HL-60 (cell line): Measurements from ENCODE around the gene ZNF142.

Experiments
- DNase-seq, 2 experiments: peaks; one replicate each; pipeline ENCODE4 v3.0.0-alpha.2; 2010 to 2020; ENCODE audit warnings: low read depth in 1 of 2, low spot score in 1 of 2
- H3K27ac ChIP-seq: fragments of 250-450 bp; sonication (Bioruptor Pico); replicated peaks from 2 replicates; pipeline ENCODE4 v1.5.1; 2020; ENCODE audit warnings: mild to moderate bottlenecking, moderate library complexity
- H3K27me3 ChIP-seq: fragments of 250-450 bp; sonication (Bioruptor Pico); 2 replicates; pipeline ENCODE4 v1.5.1; 2021; ENCODE audit warnings: mild to moderate bottlenecking, moderate library complexity; ENCODE audit not compliant: insufficient read depth, poor library complexity, severe bottlenecking
- H3K4me3 ChIP-seq: replicated peaks from 2 replicates; pipeline ENCODE4 v1.5.1; 2011; ENCODE audit warnings: mild to moderate bottlenecking, control low read depth, low read length; ENCODE audit not compliant: insufficient read depth
- CTCF ChIP-seq: IDR thresholded peaks from one replicate; pipeline ENCODE4 v1.5.1; 2011; ENCODE audit warnings: low read length, control low read depth, inconsistent platforms; ENCODE audit not compliant: insufficient read depth
- GABPA ChIP-seq: IDR thresholded peaks from 2 replicates; pipeline ENCODE4 v1.6.1; 2012; ENCODE audit warnings: low read depth
- POLR2AphosphoS5 ChIP-seq: IDR thresholded peaks from 2 replicates; pipeline ENCODE4 v1.6.1; 2012; ENCODE audit warnings: low read depth
- SPI1 ChIP-seq: IDR thresholded peaks from 2 replicates; pipeline ENCODE4 v1.6.1; 2012; ENCODE audit warnings: low read depth, mild to moderate bottlenecking, borderline replicate concordance
- TF ChIP-seq, protein P1 (sequence below): IDR thresholded peaks from 2 replicates; pipeline ENCODE4 v1.6.1; 2012; ENCODE audit warnings: low read depth; ENCODE audit not compliant: insufficient replicate concordance

Gene ZNF142

GRCh38 chr2:218648088-218648786 lies 11.2 kb downstream of the ZNF142 start:
- no peaks in the 10 kb centered on the region for H3K27me3 ChIP-seq
- no peak overlapping the region for H3K4me3 ChIP-seq
- DNase-seq: peak; percentile 38 to 60
- no peak overlapping the region for H3K27ac ChIP-seq
- TF ChIP-seq CTCF (peak; percentile 96), GABPA (no peak)

DNA sequence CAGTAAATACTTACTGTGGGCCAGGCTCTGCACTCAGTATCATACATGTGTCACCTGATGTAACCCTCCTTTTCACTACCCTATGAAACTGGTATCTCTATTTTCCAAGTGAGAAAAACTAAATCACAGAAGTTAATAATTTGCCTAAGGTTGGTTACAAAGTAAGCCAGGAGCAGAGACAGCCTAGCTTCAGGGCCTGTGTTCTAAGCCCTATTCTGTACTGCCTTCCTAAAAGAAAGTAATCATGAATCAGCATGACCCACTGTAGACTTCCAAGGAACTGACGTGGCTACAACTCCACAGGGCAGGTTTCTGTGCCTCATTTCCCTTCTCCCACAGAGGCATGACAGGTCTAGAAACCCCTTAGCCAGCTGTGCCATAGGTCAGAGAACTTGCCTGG lies 14.3 kb downstream of the ZNF142 start:
- Histone ChIP-seq H3K27ac (no peak overlapping the region), H3K27me3 (no peaks in the 10 kb centered on the region), H3K4me3 (no peak overlapping the region)
- TF ChIP-seq, protein P1, sequence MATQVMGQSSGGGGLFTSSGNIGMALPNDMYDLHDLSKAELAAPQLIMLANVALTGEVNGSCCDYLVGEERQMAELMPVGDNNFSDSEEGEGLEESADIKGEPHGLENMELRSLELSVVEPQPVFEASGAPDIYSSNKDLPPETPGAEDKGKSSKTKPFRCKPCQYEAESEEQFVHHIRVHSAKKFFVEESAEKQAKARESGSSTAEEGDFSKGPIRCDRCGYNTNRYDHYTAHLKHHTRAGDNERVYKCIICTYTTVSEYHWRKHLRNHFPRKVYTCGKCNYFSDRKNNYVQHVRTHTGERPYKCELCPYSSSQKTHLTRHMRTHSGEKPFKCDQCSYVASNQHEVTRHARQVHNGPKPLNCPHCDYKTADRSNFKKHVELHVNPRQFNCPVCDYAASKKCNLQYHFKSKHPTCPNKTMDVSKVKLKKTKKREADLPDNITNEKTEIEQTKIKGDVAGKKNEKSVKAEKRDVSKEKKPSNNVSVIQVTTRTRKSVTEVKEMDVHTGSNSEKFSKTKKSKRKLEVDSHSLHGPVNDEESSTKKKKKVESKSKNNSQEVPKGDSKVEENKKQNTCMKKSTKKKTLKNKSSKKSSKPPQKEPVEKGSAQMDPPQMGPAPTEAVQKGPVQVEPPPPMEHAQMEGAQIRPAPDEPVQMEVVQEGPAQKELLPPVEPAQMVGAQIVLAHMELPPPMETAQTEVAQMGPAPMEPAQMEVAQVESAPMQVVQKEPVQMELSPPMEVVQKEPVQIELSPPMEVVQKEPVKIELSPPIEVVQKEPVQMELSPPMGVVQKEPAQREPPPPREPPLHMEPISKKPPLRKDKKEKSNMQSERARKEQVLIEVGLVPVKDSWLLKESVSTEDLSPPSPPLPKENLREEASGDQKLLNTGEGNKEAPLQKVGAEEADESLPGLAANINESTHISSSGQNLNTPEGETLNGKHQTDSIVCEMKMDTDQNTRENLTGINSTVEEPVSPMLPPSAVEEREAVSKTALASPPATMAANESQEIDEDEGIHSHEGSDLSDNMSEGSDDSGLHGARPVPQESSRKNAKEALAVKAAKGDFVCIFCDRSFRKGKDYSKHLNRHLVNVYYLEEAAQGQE: no peak
- TF ChIP-seq SPI1: no peak
- no peak for TF ChIP-seq GABPA
- no peak for TF ChIP-seq POLR2AphosphoS5
- no peak for TF ChIP-seq CTCF
- DNase-seq: no peak

- no peak for DNase-seq
Measured at GRCh38 chr2:218644721-218645120, 14.7 kb downstream of the ZNF142 start.

More at GRCh38 chr2:218644721-218645120, 14.7 kb downstream of the ZNF142 start:
- no peak for TF ChIP-seq GABPA
- TF ChIP-seq, protein P1: no peak
- no peak for TF ChIP-seq POLR2AphosphoS5
- TF ChIP-seq CTCF: no peak
- no peak for TF ChIP-seq SPI1
- H3K27ac ChIP-seq: no peak overlapping the region
- H3K27me3 ChIP-seq: no peaks in the 10 kb centered on the region
- no peak overlapping the region for H3K4me3 ChIP-seq
